ENCODE data around the gene C2orf72.

Gene C2orf72

GRCh38 chr2:231093933-231094332 lies 56.6 kb downstream of the C2orf72 start:
- peaks cover 41% of the 10 kb centered on the region for H3K36me3 ChIP-seq
- H3K9me3 ChIP-seq = no peaks in the 10 kb centered on the region
- H3K4me3 ChIP-seq (ENCODE audit: low read depth in 1 of 2, low read length in 1 of 2) = no peak overlapping the region
- no peaks in the 10 kb centered on the region for H3K4me1 ChIP-seq (ENCODE audit: control insufficient read depth in 1 of 2, insufficient read depth in 1 of 2, low read depth in 1 of 2, low read length in 1 of 2)
- H3K27ac ChIP-seq = no peak overlapping the region
- no peaks in the 10 kb centered on the region for H3K27me3 ChIP-seq
- TF ChIP-seq CTCF (IDR thresholded peaks at IDR 0.05) = no peak

GRCh38 chr2:231094736-231095346 lies 57.5 kb downstream of the C2orf72 start:
- Histone ChIP-seq H3K9me3 (no peaks in the 10 kb centered on the region), H3K4me1 (ENCODE audit: control insufficient read depth in 1 of 2, insufficient read depth in 1 of 2, low read depth in 1 of 2, low read length in 1 of 2) (no peaks in the 10 kb centered on the region), H3K36me3 (peaks cover 33% of the 10 kb centered on the region), H3K27me3 (no peaks in the 10 kb centered on the region), H3K27ac (no peak overlapping the region), H3K4me3 (ENCODE audit: low read depth in 1 of 2, low read length in 1 of 2) (no peak overlapping the region)
- TF ChIP-seq CTCF (IDR thresholded peaks at IDR 0.05) = no peak
